Body of pancreas (tissue), 4 donors: ENCODE measurements around the gene OR2T29. TPM values are rescaled to one million over a fixed set of nuclear protein-coding genes. Genes with fewer than 3 reads are reported as not detected.
"Not testable (repeated sequence)": the region's sequence is repeated elsewhere in the genome, so short reads cannot be mapped to it uniquely, and the experiment has no call there.

Experiments
- ATAC-seq: fragments of 150-250 bp; one replicate; pipeline ENCODE4 v1.9.1; 2016
- DNase-seq, 4 donors: peaks; one replicate each; pipeline ENCODE4 v3.0.0-alpha.2; 2019
- H3K27ac ChIP-seq, 4 donors: fragments of 200-600 bp; sonication (generic); 1 replicate in 3 of 4; 2 replicates in 1 of 4; pipeline versions ENCODE4 v1.5.1 to v1.6.1; 2016 to 2019; ENCODE audit warnings: mild to moderate bottlenecking in 1 of 4, mixed read lengths in 1 of 4, moderate library complexity in 1 of 4
- H3K27me3 ChIP-seq, 2 donors: fragments of 200-600 bp; sonication (generic); one replicate each; pipeline ENCODE4 v1.6.0; 2016; ENCODE audit warnings: mild to moderate bottlenecking in 1 of 2
- H3K36me3 ChIP-seq, 2 donors: fragments of 200-600 bp; sonication (generic); replicated peaks in 1 of 2; 2 replicates each; pipeline ENCODE4 v1.5.1; 2016; ENCODE audit warnings: low read depth in 2 of 2; ENCODE audit not compliant: insufficient read depth in 1 of 2
- H3K4me1 ChIP-seq: fragments of 200-600 bp; sonication (generic); one replicate; pipeline ENCODE4 v1.6.0; 2016
- H3K4me3 ChIP-seq, 2 donors: fragments of 200-600 bp; sonication (generic); 1 replicate in 1 of 2; 2 replicates in 1 of 2; pipeline ENCODE4 v1.5.1; 2016 to 2019
- H3K9me3 ChIP-seq, 3 donors: fragments of 200-600 bp; sonication (generic); 1 replicate in 2 of 3; 2 replicates in 1 of 3; pipeline ENCODE4 v1.5.1; 2016
- CTCF ChIP-seq, 7 experiments: fragments of 450-650 bp in 4 of 7; fragments of 200-600 bp in 3 of 7; sonication (generic) in 3 of 7; IDR thresholded peaks; one replicate each; pipeline ENCODE4 v1.5.1; 2016 to 2019; ENCODE audit warnings: antibody characterized with exemption in 7 of 7
- POLR2A ChIP-seq, 3 donors: fragments of 450-650 bp; IDR thresholded peaks; one replicate each; pipeline ENCODE4 v1.6.1; 2016; ENCODE audit warnings: antibody characterized with exemption in 3 of 3, mild to moderate bottlenecking in 2 of 3
- WGBS, 2 donors: methylation state at CpG; one replicate each; pipeline ENCODE4 v1.1.5; 2017; 5-methylcytosine and 5-hydroxymethylcytosine counted together
- intact Hi-C: fragments of 100-400 bp; cut with DNase I; formaldehyde crosslinking; loops from one replicate; pipeline ENCODE4 v1.15.1; 2023
- total RNA-seq, 2 donors: library from RNA; depleted of rRNA; stranded (reverse); fragments of >200 nt; gene quantifications; one replicate each; pipeline ENCODE4 v1.1.0, GENCODE V29; 2016

The OR2T29 gene
- total RNA-seq, 2 donors from 2014 or later = not detected

GRCh38 chr1:248585266-248585665, 22.7 kb upstream of the OR2T29 start:
- Histone ChIP-seq H3K27me3 (no peaks in the 10 kb centered on the region), H3K4me1 (no peaks in the 10 kb centered on the region), H3K4me3 (no peak overlapping the region), H3K27ac (no peak overlapping the region), H3K36me3 (no peaks in the 10 kb centered on the region), H3K9me3 (no peaks in the 10 kb centered on the region)
- no peak for TF ChIP-seq POLR2A (IDR thresholded peaks at IDR 0.05)
- no peak for TF ChIP-seq CTCF (IDR thresholded peaks at IDR 0.05)
- ATAC-seq = no peak
- intact Hi-C loops = no loop called here
- 53 to 59% methylated on average over 3 of the region's 3 CpGs for WGBS, 2 donors
- DNase-seq = no peak

GRCh38 chr1:248576260-248576980, 13.8 kb upstream of the OR2T29 start:
- ATAC-seq = no peak
- no peak for TF ChIP-seq POLR2A (IDR thresholded peaks at IDR 0.05)
- TF ChIP-seq CTCF (IDR thresholded peaks at IDR 0.05) = no peak
- Histone ChIP-seq H3K36me3 (no peaks in the 10 kb centered on the region), H3K27ac (no peak overlapping the region), H3K4me1 (no peaks in the 10 kb centered on the region), H3K4me3 (no peak overlapping the region), H3K27me3 (no peaks in the 10 kb centered on the region), H3K9me3 (no peaks in the 10 kb centered on the region)
- intact Hi-C loops = no loop called here
- whole genome bisulfite sequencing, 2 donors = 50 to 63% methylated on average over 9 of the region's 9 CpGs
- DNase-seq = no peak

- intact Hi-C loops, H3K4me3 ChIP-seq, H3K9me3 ChIP-seq, DNase-seq, H3K27ac ChIP-seq, ATAC-seq, H3K4me1 ChIP-seq, H3K27me3 ChIP-seq, H3K36me3 ChIP-seq: not testable (repeated sequence)
- 73 to 81% methylated on average over 3 of the region's 3 CpGs for WGBS, 2 donors
Observed at GRCh38 chr1:248574657-248575056, 12.1 kb upstream of the OR2T29 start, which contains the start of gene OR2T34. TSS of gene OR2T34 (minus strand) at chr1:248574757. CDS start at chr1:248574757, 0 bp downstream.

GRCh38 chr1:248573856-248574255, 11.3 kb upstream of the OR2T29 start:
- intact Hi-C loops, H3K4me3 ChIP-seq, ATAC-seq, DNase-seq, H3K4me1 ChIP-seq, H3K36me3 ChIP-seq, H3K27ac ChIP-seq, H3K27me3 ChIP-seq, H3K9me3 ChIP-seq: not testable (repeated sequence)
- WGBS, 2 donors = 50 to 76% methylated on average over 2 to 5 of the region's 8 CpGs

GRCh38 chr1:248572049-248572448, 9.5 kb upstream of the OR2T29 start:
- H3K27ac ChIP-seq, intact Hi-C loops, H3K4me3 ChIP-seq, H3K9me3 ChIP-seq, H3K27me3 ChIP-seq, H3K4me1 ChIP-seq, H3K36me3 ChIP-seq, ATAC-seq, DNase-seq: not testable (repeated sequence)
- no CpG with 5 or more reads among the region's 1 CpG for WGBS, 2 donors

- H3K4me3 ChIP-seq, ATAC-seq, H3K4me1 ChIP-seq, H3K9me3 ChIP-seq, H3K27me3 ChIP-seq, H3K27ac ChIP-seq, H3K36me3 ChIP-seq, intact Hi-C loops, DNase-seq: not testable (repeated sequence)
- 48 to 72% methylated on average over 3 of the region's 3 CpGs for WGBS, 2 donors
Observed at GRCh38 chr1:248570811-248571210, 8.2 kb upstream of the OR2T29 start.

- 16 to 36% methylated on average over 2 of the region's 2 CpGs for WGBS, 2 donors
- H3K4me3 ChIP-seq, DNase-seq, H3K9me3 ChIP-seq, intact Hi-C loops, H3K4me1 ChIP-seq, ATAC-seq, H3K27me3 ChIP-seq, H3K36me3 ChIP-seq, H3K27ac ChIP-seq: not testable (repeated sequence)
Observed at GRCh38 chr1:248569049-248569448, 6.5 kb upstream of the OR2T29 start.

- DNase-seq, H3K4me3 ChIP-seq, intact Hi-C loops, ATAC-seq, H3K27ac ChIP-seq, H3K4me1 ChIP-seq, H3K36me3 ChIP-seq, H3K27me3 ChIP-seq, H3K9me3 ChIP-seq: not testable (repeated sequence)
- 51 to 57% methylated on average over 9 to 11 of the region's 11 CpGs for WGBS, 2 donors
Observed at GRCh38 chr1:248565530-248566373, 3.2 kb upstream of the OR2T29 start.

GRCh38 chr1:248551027-248551426, 11.5 kb downstream of the OR2T29 start:
- H3K36me3 ChIP-seq, H3K4me1 ChIP-seq, H3K4me3 ChIP-seq, DNase-seq, H3K27ac ChIP-seq, intact Hi-C loops, H3K9me3 ChIP-seq, H3K27me3 ChIP-seq, ATAC-seq: not testable (repeated sequence)
- no CpG with 5 or more reads among the region's 6 CpGs for WGBS, 2 donors

GRCh38 chr1:248547383-248547782, 15.2 kb downstream of the OR2T29 start:
- H3K4me1 ChIP-seq, H3K27ac ChIP-seq, H3K4me3 ChIP-seq, H3K9me3 ChIP-seq, intact Hi-C loops, H3K36me3 ChIP-seq, H3K27me3 ChIP-seq, DNase-seq, ATAC-seq: not testable (repeated sequence)
- no CpG with 5 or more reads among the region's 2 CpGs for WGBS, 2 donors
